ENCODE data around the gene C12orf42.

Gene C12orf42

GRCh38 chr12:103515341-103515740 lies 19.6 kb upstream of the C12orf42 start:
- Histone ChIP-seq H3K27ac (ENCODE audit: low read depth, low read length) (no peak overlapping the region), H3K4me2 (ENCODE audit: low read depth, low read length, poor library complexity, severe bottlenecking) (no peak overlapping the region), H3K9me3 (ENCODE audit: insufficient read depth, low read length) (no peaks in the 10 kb centered on the region), H3K9me2 (replicated peaks; ENCODE audit: insufficient read depth, low read length) (no peaks in the 10 kb centered on the region), H2AFZ (ENCODE audit: low read depth, low read length, severe bottlenecking) (no peak overlapping the region), H3K36me3 (ENCODE audit: low read length) (no peaks in the 10 kb centered on the region), H3K27me3 (ENCODE audit: low read length) (no peaks in the 10 kb centered on the region), H3K79me2 (ENCODE audit: insufficient read depth, low read length) (no peaks in the 10 kb centered on the region), H4K20me1 (ENCODE audit: low read depth, low read length) (no peaks in the 10 kb centered on the region), H3F3A (ENCODE audit: insufficient read depth) (no peaks in the 10 kb centered on the region), H3K4me3 (ENCODE audit: insufficient read depth, low read length, poor library complexity, severe bottlenecking) (no peak overlapping the region), H3K9ac (ENCODE audit: low read length) (no peak overlapping the region)
- TF ChIP-seq CTCF (IDR thresholded peaks at IDR 0.05; ENCODE audit: insufficient read depth, low read length, poor library complexity, severe bottlenecking) (no peak), EZH2phosphoT487 (conservative IDR thresholded peaks at IDR 0.05; ENCODE audit: low read length) (no peak)

DNA sequence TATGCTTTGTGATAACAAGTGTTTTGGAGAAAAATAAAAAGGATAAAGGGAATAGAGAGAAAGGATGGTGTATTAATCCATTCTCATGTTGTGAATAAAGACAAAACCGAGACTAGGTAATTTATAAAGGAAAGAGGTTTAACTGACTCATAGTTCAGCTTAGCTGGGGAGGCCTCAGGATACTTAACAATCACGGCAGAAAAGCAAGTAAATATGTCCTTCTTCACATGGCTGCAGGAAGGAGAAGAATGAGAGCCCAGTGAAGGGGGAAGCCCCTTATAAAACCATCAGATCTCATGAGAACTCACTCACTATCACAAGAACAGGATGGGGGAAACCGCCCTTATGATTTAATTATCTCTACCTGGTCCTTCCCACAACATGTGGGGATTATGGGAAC lies 18.1 kb upstream of the C12orf42 start:
- no peaks in the 10 kb centered on the region for H3K36me3 ChIP-seq (ENCODE audit: low read length)
- TF ChIP-seq EZH2phosphoT487 (conservative IDR thresholded peaks at IDR 0.05; ENCODE audit: low read length) (no peak), CTCF (IDR thresholded peaks at IDR 0.05; ENCODE audit: insufficient read depth, low read length, poor library complexity, severe bottlenecking) (no peak)

DNA sequence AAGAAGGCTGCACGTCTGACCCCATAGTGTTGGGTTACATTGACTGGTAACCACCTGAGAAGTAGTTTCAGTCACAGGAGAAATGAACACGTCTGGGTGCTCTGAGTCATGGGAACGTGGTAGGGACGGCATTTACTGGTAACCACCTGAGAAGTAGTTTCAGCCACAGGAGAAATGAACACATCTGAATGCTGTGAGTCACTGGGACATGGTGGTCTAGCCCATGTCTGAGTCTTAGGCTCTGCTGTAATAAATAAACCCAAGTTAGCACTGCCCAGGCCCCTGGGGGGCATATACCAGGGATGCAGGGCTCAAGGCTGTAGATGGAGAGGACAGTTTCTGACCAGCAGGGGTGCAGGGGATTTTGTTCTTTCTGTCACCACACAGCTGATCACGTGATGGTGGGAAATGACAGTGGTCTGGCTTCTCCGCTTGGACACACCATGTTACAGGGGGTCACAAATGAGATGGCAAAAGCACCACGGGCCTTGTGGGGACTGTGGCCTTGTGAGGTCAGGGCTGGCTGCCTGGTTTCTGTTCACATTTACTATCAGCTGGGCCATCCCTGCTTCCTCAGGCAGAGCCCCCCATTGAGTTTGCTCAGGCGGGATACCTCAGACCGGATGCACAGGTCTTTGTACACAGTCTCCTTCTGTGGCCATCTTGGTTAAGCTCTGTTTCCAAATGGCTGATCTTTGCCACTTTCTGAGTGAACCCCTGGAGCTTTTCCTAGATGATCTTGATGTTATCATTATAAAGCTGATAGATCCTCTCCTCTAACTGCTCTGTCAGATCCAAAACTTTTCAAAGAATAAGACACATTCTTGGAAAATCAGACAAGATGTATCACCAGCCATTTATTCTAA lies 9.8 kb upstream of the C12orf42 start:
- no peaks in the 10 kb centered on the region for H3K79me2 ChIP-seq (ENCODE audit: insufficient read depth, low read length)
- TF ChIP-seq EZH2phosphoT487 (conservative IDR thresholded peaks at IDR 0.05; ENCODE audit: low read length) (no peak), CTCF (IDR thresholded peaks at IDR 0.05; ENCODE audit: insufficient read depth, low read length, poor library complexity, severe bottlenecking) (no peak)
- no peaks in the 10 kb centered on the region for H4K20me1 ChIP-seq (ENCODE audit: low read depth, low read length)
- no peak overlapping the region for H3K4me3 ChIP-seq (ENCODE audit: insufficient read depth, low read length, poor library complexity, severe bottlenecking)
- H2AFZ ChIP-seq (ENCODE audit: low read depth, low read length, severe bottlenecking), result no peak overlapping the region
- no peaks in the 10 kb centered on the region for H3K9me2 ChIP-seq (replicated peaks; ENCODE audit: insufficient read depth, low read length)
- no peaks in the 10 kb centered on the region for H3K27me3 ChIP-seq (ENCODE audit: low read length)
- H3K9me3 ChIP-seq (ENCODE audit: insufficient read depth, low read length), result no peaks in the 10 kb centered on the region
- H3K27ac ChIP-seq (ENCODE audit: low read depth, low read length), result no peak overlapping the region
- H3F3A ChIP-seq (ENCODE audit: insufficient read depth), result no peaks in the 10 kb centered on the region
- no peak overlapping the region for H3K9ac ChIP-seq (ENCODE audit: low read length)
- H3K36me3 ChIP-seq (ENCODE audit: low read length), result no peaks in the 10 kb centered on the region
- H3K4me2 ChIP-seq (ENCODE audit: low read depth, low read length, poor library complexity, severe bottlenecking), result no peak overlapping the region

More for the DNA sequence above, 18.1 kb upstream of the C12orf42 start:
- no peak overlapping the region for H3K4me2 ChIP-seq (ENCODE audit: low read depth, low read length, poor library complexity, severe bottlenecking)
- no peaks in the 10 kb centered on the region for H3K9me3 ChIP-seq (ENCODE audit: insufficient read depth, low read length)
- no peaks in the 10 kb centered on the region for H3K27me3 ChIP-seq (ENCODE audit: low read length)
- H3K4me3 ChIP-seq (ENCODE audit: insufficient read depth, low read length, poor library complexity, severe bottlenecking), result no peak overlapping the region
- no peak overlapping the region for H3K27ac ChIP-seq (ENCODE audit: low read depth, low read length)
- no peak overlapping the region for H3K9ac ChIP-seq (ENCODE audit: low read length)
- H3F3A ChIP-seq (ENCODE audit: insufficient read depth), result no peaks in the 10 kb centered on the region
- no peaks in the 10 kb centered on the region for H3K79me2 ChIP-seq (ENCODE audit: insufficient read depth, low read length)
- no peaks in the 10 kb centered on the region for H3K9me2 ChIP-seq (replicated peaks; ENCODE audit: insufficient read depth, low read length)
- H2AFZ ChIP-seq (ENCODE audit: low read depth, low read length, severe bottlenecking), result no peak overlapping the region
- H4K20me1 ChIP-seq (ENCODE audit: low read depth, low read length), result no peaks in the 10 kb centered on the region
